ENCODE data around the gene APEH.

APEH gene

GRCh38 chr3:49657208-49657915 is 16.8 kb upstream of the APEH start:
- TF ChIP-seq CTCF (IDR thresholded peaks at IDR 0.05; ENCODE audit: control insufficient read depth, insufficient read depth, low read depth, low read length, missing control alignments) = no peak
- no peak for DNase-seq (ENCODE audit: low read depth)
- H3K4me3 ChIP-seq (ENCODE audit: control insufficient read depth, low read depth, low read length) = no peak overlapping the region

GRCh38 chr3:49658711-49659110 is 15.4 kb upstream of the APEH start:
- TF ChIP-seq CTCF (IDR thresholded peaks at IDR 0.05; ENCODE audit: control insufficient read depth, insufficient read depth, low read depth, low read length, missing control alignments) = no peak
- H3K4me3 ChIP-seq (ENCODE audit: control insufficient read depth, low read depth, low read length) = no peak overlapping the region
- DNase-seq (ENCODE audit: low read depth) = no peak

- no peak for DNase-seq (ENCODE audit: low read depth)
- no peak for TF ChIP-seq CTCF (IDR thresholded peaks at IDR 0.05; ENCODE audit: control insufficient read depth, insufficient read depth, low read depth, low read length, missing control alignments)
- no peak overlapping the region for H3K4me3 ChIP-seq (ENCODE audit: control insufficient read depth, low read depth, low read length)
Observed at GRCh38 chr3:49659756-49660155, 14.4 kb upstream of the APEH start.

- no peak overlapping the region for H3K4me3 ChIP-seq (ENCODE audit: control insufficient read depth, low read depth, low read length)
- TF ChIP-seq CTCF (IDR thresholded peaks at IDR 0.05; ENCODE audit: control insufficient read depth, insufficient read depth, low read depth, low read length, missing control alignments) = no peak
- no peak for DNase-seq (ENCODE audit: low read depth)
Observed at GRCh38 chr3:49661281-49661680, 12.9 kb upstream of the APEH start.

- no peak for TF ChIP-seq CTCF (IDR thresholded peaks at IDR 0.05; ENCODE audit: control insufficient read depth, insufficient read depth, low read depth, low read length, missing control alignments)
- no peak overlapping the region for H3K4me3 ChIP-seq (ENCODE audit: control insufficient read depth, low read depth, low read length)
- DNase-seq (ENCODE audit: low read depth) = no peak
Observed at GRCh38 chr3:49662021-49662420, 12.1 kb upstream of the APEH start.

- no peak for DNase-seq (ENCODE audit: low read depth)
- TF ChIP-seq CTCF (IDR thresholded peaks at IDR 0.05; ENCODE audit: control insufficient read depth, insufficient read depth, low read depth, low read length, missing control alignments) = no peak
- no peak overlapping the region for H3K4me3 ChIP-seq (ENCODE audit: control insufficient read depth, low read depth, low read length)
Observed at GRCh38 chr3:49662720-49663413, 11.3 kb upstream of the APEH start.

All from AG09309 (cell line).